Measurements from ENCODE around the gene SMIM27.

- TF ChIP-seq POLR2A (IDR thresholded peaks at IDR 0.05) (no peak), CTCF (IDR thresholded peaks at IDR 0.05) (no peak)
These were observed 43.4 kb upstream of the SMIM27 start for GRCh38 chr9:32508728-32509127.

Measured in sigmoid colon (tissue), 3 donors.